GM10847 (cell line): Measurements from ENCODE around the gene ANKRD17.

ENCODE experiments used
- POLR2A ChIP-seq: IDR thresholded peaks from 2 replicates; pipeline ENCODE4 v1.6.1; 2011; ENCODE audit not compliant: insufficient read length; ENCODE audit errors: extremely low read depth

ANKRD17 gene

GRCh38 chr4:73064536-73064935 lies 194.1 kb downstream of the ANKRD17 start:
- no peak for TF ChIP-seq POLR2A

- no peak for TF ChIP-seq POLR2A
Observed at GRCh38 chr4:73055241-73055897, 203.2 kb downstream of the ANKRD17 start.

DNA sequence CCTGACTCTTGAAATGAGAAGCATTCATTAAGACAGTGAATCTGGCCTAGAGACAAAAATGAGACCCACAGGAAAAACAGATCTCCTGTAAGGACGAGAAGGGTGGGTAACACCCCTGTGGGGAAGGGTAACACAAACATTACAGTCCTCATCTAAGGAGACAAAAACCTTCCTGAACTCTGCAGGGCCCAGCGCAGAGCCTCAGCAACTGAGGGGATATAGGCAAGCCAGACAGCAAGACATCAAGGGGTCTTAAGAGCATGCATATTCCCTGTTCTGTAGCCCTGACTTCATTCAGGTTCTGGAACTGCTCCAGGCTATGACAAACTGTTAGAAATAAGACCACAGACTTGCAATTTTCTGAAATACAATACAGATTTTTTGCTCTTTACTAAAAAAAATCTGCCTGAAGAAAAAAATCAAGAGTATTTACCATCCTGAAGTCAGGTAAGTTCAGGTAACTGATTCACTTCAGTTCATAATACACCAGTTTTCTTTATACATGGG lies 204.6 kb downstream of the ANKRD17 start:
- no peak for TF ChIP-seq POLR2A

DNA sequence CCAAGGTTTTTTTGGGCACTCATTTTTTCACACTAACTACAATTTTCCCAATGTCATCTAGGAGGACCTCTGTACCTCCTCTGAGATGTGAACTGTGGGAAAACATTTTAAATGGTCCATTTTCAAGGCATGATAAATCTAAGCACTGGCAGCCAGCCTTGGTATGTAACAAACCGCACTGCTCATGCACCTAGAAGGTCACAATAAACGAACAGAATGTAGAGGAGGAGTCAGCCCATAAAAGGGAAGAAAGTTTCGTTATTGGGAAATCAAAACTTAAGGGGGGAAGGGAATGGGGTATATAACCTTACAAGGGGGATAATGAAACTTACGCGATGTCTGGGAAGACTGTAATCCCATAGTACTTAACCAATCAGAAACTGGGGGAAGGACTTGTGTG lies 205.5 kb downstream of the ANKRD17 start:
- TF ChIP-seq POLR2A = no peak

DNA sequence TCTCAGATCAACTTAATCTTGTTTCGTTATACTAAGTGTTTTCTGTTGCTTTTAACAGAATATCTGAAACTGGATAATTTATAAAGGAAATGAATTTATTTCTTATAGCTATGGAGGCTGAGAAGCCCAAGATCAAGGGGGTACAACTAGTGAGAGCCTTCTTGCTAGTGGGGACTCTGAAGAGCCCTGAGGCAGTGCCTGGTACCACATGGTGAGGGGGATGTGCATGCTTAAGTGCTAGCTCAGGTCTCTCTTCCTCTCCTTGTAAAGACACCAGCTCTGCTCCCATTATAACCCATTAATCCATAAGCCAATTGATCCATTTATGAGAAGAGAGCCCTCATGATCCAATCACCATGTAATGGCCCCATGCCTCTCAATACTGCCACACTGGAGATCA lies 207.0 kb downstream of the ANKRD17 start:
- no peak for TF ChIP-seq POLR2A

DNA sequence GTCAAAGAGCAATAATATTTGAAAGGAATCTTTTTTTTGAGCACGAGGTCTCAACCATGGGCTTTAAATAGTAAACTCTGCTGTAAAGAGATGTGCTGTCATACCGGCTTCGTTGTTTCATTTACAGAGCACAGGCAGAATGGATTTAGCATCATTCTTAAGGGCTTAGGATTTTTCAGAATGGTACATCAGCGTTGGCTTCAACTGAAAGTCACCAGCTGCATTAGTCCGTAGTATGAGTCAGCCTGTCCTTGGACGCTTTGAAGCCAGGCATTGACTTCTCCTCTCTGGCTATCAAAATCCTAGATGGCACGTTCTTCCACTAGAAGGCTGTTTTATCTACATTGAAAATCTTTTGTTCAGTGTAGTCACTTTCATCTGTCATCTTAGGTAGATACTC lies 212.7 kb downstream of the ANKRD17 start:
- no peak for TF ChIP-seq POLR2A

DNA sequence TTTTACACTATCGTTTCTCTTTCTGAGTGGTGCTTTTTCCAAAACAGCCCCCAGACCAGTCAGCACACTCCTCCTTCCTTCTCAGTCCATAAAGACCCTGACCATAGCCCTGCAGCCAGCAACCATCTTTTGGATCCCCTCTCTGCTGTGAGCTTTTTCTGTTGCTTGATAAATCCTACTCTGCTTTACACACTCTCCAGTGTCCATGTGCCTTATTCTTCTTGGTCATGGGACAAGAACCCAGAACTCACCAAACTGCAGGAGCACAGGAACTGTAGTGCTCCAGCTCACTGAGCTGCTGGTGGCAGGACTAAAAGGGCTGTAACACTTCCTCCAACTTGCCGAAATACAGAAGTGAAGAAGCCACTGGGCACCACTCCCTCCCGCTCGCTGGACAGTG lies 221.5 kb downstream of the ANKRD17 start:
- no peak for TF ChIP-seq POLR2A

DNA sequence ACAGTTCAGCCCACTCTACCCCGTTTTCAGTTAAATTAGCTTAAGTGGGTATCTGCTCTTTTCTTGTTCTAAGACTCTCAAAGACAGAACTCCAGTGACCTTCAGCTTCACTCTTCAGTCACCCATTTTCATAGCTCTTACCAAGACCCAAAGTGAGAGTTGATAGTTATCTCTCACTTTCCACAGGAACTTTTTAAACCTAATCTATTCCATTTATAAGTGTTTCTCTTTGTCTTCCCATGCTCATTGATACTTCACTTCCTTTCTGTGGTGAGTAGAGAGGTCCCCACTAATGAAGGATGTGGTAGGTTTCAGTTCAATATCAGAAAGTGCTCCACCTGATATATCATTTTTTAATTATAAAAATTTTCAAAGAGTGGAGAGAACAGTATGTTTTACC lies 222.5 kb downstream of the ANKRD17 start:
- TF ChIP-seq POLR2A = no peak

DNA sequence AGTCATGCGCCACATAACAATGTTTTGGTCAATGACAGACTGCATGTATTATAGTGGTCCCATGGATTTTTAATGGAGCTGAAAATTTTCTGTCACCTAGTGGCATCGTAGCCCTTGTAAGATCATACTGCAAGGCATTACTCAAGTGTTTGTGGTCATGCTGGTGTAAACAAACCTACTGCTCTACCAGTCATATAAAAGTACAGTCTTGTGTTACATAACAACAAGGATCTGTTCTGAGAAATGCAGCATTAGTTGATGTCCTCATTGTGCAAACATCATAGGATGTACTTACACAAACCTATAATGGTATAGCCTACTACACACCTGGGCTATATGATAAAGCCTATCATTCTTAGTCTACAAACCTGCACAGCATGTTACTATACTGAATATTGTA lies 223.7 kb downstream of the ANKRD17 start:
- TF ChIP-seq POLR2A = no peak

DNA sequence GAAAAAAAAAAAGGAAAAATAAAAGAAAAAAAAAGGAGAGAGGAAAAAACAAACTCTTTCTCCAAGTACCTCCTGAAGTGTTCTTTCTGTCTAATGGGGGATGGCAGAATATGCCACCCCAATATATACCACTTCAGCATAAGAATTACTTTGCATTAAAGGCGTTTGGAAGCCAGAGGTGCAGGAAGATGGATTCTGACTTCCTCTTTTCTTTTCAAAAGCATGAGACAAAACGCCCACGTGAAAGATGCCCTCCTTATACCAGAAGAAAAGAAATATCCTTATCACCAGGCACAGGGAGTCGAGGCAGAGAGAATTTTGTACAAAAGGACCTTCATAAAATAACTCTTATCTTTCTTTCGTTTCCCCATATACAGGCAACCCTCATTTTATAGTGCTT lies 230.0 kb downstream of the ANKRD17 start:
- TF ChIP-seq POLR2A = no peak
